SU-DHL-6 (cell line): Measurements from ENCODE around the gene MDK.

ENCODE experiments used
- CTCF ChIP-seq: fragments of 200-600 bp; sonication (generic); IDR thresholded peaks from one replicate; pipeline ENCODE4 v1.5.1; 2017; ENCODE audit warnings: antibody characterized with exemption, mild to moderate bottlenecking, low read length, moderate library complexity; ENCODE audit not compliant: insufficient read depth, poor library complexity, severe bottlenecking
- EZH2phosphoT487 ChIP-seq: fragments of 200-600 bp; sonication (generic), shearing (Covaris generic); conservative IDR thresholded peaks from 2 replicates; pipeline ENCODE4 v1.6.1; 2018; ENCODE audit warnings: mild to moderate bottlenecking, antibody characterized with exemption, low read length, moderate library complexity, mixed read lengths

DNA sequence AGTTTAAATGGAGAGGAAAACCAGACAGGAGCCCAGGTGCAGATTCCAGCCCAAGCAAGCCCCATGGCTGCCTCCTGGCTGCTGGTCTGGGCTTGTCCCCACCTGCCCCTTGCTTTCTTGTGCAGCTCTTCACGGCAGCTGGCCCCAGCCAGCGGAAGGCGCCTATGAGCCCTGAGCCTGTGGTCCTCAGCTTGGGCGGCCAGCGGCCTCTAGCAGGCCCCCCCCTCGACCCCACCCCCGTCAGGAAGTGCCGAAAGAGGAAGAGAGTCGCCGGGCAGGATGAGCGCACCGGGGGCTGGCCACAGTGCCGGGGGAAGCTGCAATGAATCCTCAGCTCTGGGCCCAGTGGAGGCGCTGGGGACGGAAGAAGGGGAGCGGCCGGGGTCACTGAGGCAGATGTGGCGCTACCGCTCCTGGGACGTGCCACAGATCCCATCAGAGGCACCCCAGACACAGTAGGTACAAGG is 36.3 kb upstream of the MDK start:
- no peak for TF ChIP-seq CTCF
- TF ChIP-seq EZH2phosphoT487, result no peak
